Measurements from ENCODE around the gene GRK5. TPM values are rescaled to one million over a fixed set of nuclear protein-coding genes. Genes with fewer than 3 reads are reported as not detected.

GRK5 gene
- total RNA-seq, 1 experiment from 2014 or later = 58.2 TPM

DNA sequence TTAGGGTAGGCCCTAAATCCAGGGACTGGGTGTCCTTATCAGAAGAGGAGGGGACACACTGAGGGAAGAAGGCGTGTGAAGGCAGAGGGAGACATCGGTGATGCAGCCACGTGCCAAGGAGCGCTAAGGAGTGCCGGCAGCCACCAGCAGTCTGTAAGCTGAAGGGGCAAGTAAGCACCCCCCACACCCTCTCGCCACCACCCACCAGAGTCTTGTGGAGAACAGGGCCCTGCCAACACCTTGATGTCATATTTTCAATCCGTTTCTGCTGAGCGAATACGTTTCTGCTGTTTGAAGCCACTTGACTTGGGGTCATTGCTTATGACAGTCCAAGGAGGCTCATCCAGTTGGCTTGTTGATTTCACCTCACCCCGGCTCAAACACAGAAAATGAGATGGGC is 297.3 kb downstream of the GRK5 start:
- H3K4me1 ChIP-seq (ENCODE audit: insufficient read depth, low read length, poor library complexity, severe bottlenecking) = peaks cover 12% of the 10 kb centered on the region
- no peak overlapping the region for H3K27ac ChIP-seq (ENCODE audit: low read depth, low read length, poor library complexity, severe bottlenecking)
- POLR2A ChIA-PET (ENCODE audit: low non-redundant PET) = no interaction called here
- H3K36me3 ChIP-seq (ENCODE audit: insufficient read depth, low read length, poor library complexity, severe bottlenecking) = no peaks in the 10 kb centered on the region
- CTCF ChIA-PET = no interaction called here
- BruUV-seq (replicated peaks) = no TSS peak
- TF ChIP-seq CTCF (conservative IDR thresholded peaks at IDR 0.05; ENCODE audit: low read depth, low read length) = no peak
- TF ChIP-seq EZH2 (IDR thresholded peaks at IDR 0.05; ENCODE audit: borderline replicate concordance, low read depth, low read length, poor library complexity, severe bottlenecking) = no peak
- H3K27me3 ChIP-seq (replicated peaks; ENCODE audit: insufficient read depth, low read depth, low read length, poor library complexity) = no peaks in the 10 kb centered on the region
- H3K9me3 ChIP-seq (ENCODE audit: low read depth, low read length, poor library complexity, severe bottlenecking) = no peaks in the 10 kb centered on the region
- no peak for DNase-seq (ENCODE audit: low spot score)
- intact Hi-C loops (cut with micrococcal nuclease; ENCODE audit: unreplicated experiment) = no loop called here
- no peak overlapping the region for H3K4me3 ChIP-seq (ENCODE audit: low read depth, low read length, poor library complexity, severe bottlenecking)

GRCh38 chr10:119505131-119505551 is 297.8 kb downstream of the GRK5 start:
- no TSS peak for BruUV-seq (replicated peaks)
- POLR2A ChIA-PET (ENCODE audit: low non-redundant PET) = no interaction called here
- Histone ChIP-seq H3K27ac (ENCODE audit: low read depth, low read length, poor library complexity, severe bottlenecking) (no peak overlapping the region), H3K27me3 (replicated peaks; ENCODE audit: insufficient read depth, low read depth, low read length, poor library complexity) (no peaks in the 10 kb centered on the region), H3K4me1 (ENCODE audit: insufficient read depth, low read length, poor library complexity, severe bottlenecking) (peaks cover 7% of the 10 kb centered on the region), H3K4me3 (ENCODE audit: low read depth, low read length, poor library complexity, severe bottlenecking) (no peak overlapping the region), H3K9me3 (ENCODE audit: low read depth, low read length, poor library complexity, severe bottlenecking) (no peaks in the 10 kb centered on the region), H3K36me3 (ENCODE audit: insufficient read depth, low read length, poor library complexity, severe bottlenecking) (no peaks in the 10 kb centered on the region)
- DNase-seq (ENCODE audit: low spot score) = no peak
- TF ChIP-seq CTCF (conservative IDR thresholded peaks at IDR 0.05; ENCODE audit: low read depth, low read length) (no peak), EZH2 (IDR thresholded peaks at IDR 0.05; ENCODE audit: borderline replicate concordance, low read depth, low read length, poor library complexity, severe bottlenecking) (no peak)
- CTCF ChIA-PET = no interaction called here
- intact Hi-C loops (cut with micrococcal nuclease; ENCODE audit: unreplicated experiment) = no loop called here

Small RNAs within 50 kb of the gene (microRNA-seq; reads per million reads assigned to microRNA genes)
- gene MIR4681 = not detected

Other genes starting within 250 kb of the GRK5 start
- 0.67 and 0.70 TPM in 2 replicates for gene NANOS1, start 177.9 kb upstream of the GRK5 start, total RNA-seq (2021)
- 169 and 181 TPM in 2 replicates for gene EIF3A, start 126.8 kb upstream of the GRK5 start, total RNA-seq (2021)
- 41.2 and 55.2 TPM in 2 replicates for gene DENND10, start 103.5 kb upstream of the GRK5 start, total RNA-seq (2021)
- 67.3 and 72.9 TPM in 2 replicates for gene SFXN4, start 41.9 kb upstream of the GRK5 start, total RNA-seq (2021)
- gene PRDX3, start 28.8 kb upstream of the GRK5 start, total RNA-seq (2021) = 215 and 234 TPM in 2 replicates